BJ (cell line): Measurements from ENCODE around the gene NUP42. TPM values are rescaled to one million over a fixed set of nuclear protein-coding genes. Genes with fewer than 3 reads are reported as not detected.

Experiments
- CTCF ChIA-PET: fragments of 350-600 bp; formaldehyde crosslinking; extraction: SDS; loops from one replicate; lab custom pipeline; 2021; ENCODE audit warnings: antibody characterized with exemption, inconsistent platforms; lab: Yijun Ruan, JAX
- POLR2A ChIA-PET: fragments of 300-600 bp; sonication (Branson Sonifier 250); formaldehyde crosslinking; extraction: SDS; loops from one replicate; lab custom pipeline; 2021; ENCODE audit warnings: antibody characterized with exemption; lab: Charles Lee
- DNase-seq: peaks from one replicate; pipeline ENCODE4 v3.0.0-alpha.2; 2011; ENCODE audit warnings: low read depth
- H3K27me3 ChIP-seq: 2 replicates; pipeline ENCODE4 v1.6.0; 2011; ENCODE audit warnings: low read length; ENCODE audit not compliant: control insufficient read depth, insufficient read depth
- H3K36me3 ChIP-seq: 2 replicates; pipeline ENCODE4 v1.5.1; 2011; ENCODE audit warnings: low read length; ENCODE audit not compliant: control insufficient read depth, insufficient read depth
- H3K4me3 ChIP-seq: 2 replicates; pipeline ENCODE4 v1.5.1; 2011; ENCODE audit warnings: low read depth, mild to moderate bottlenecking, control low read depth, low read length
- CTCF ChIP-seq: IDR thresholded peaks from 2 replicates; pipeline ENCODE4 v1.5.1; 2011; ENCODE audit warnings: low read depth, mild to moderate bottlenecking, control low read depth, inconsistent platforms, low read length, moderate library complexity; ENCODE audit not compliant: insufficient read depth
- polyA plus RNA-seq: library from polyadenylated mRNA; depleted of rRNA; stranded (reverse); fragments of >200 nt; gene quantifications from 2 replicates; pipeline ENCODE4 v1.2.3, GENCODE V29; 2011

Gene NUP42
- polyA plus RNA-seq, 1 experiment = 24.5 TPM

- DNase-seq = no peak
- H3K4me3 ChIP-seq = no peak overlapping the region
- H3K36me3 ChIP-seq = no peaks in the 10 kb centered on the region; the same call in 1 of the 2 replicates
- H3K27me3 ChIP-seq = no peaks in the 10 kb centered on the region
- POLR2A ChIA-PET = no interaction called here
- CTCF ChIA-PET = interaction anchor here (1.0 kb wide), 1 partner anchor 25 kb away, joined by 3 read pairs; no protein-coding TSS in a partner anchor
- no peak for TF ChIP-seq CTCF
These were observed 13.6 kb upstream of the NUP42 start for GRCh38 chr7:23168111-23168885.

GRCh38 chr7:23175938-23176337, 5.9 kb upstream of the NUP42 start:
- Histone ChIP-seq H3K27me3 (no peaks in the 10 kb centered on the region), H3K36me3 (no peaks in the 10 kb centered on the region; the same call in none of the 2 replicates), H3K4me3 (no peak overlapping the region)
- DNase-seq = no peak
- ChIA-PET CTCF (interaction anchor here (2.2 kb wide), 1 partner anchor 9 kb away, joined by 8 read pairs; no protein-coding TSS in a partner anchor), POLR2A (interaction anchor here (0.7 kb wide), 1 partner anchor 116 kb away, joined by 9 read pairs; no protein-coding TSS in a partner anchor)
- TF ChIP-seq CTCF = no peak

GRCh38 chr7:23183279-23184012, 1.6 kb downstream of the NUP42 start:
- no peak for DNase-seq
- TF ChIP-seq CTCF = no peak
- ChIA-PET CTCF (interaction anchor here (2.0 to 4.0 kb wide), 3 partner anchors 11 to 89 kb away, joined by 15 to 32 read pairs (median 15); no protein-coding TSS in a partner anchor), POLR2A (no interaction called here)
- Histone ChIP-seq H3K27me3 (no peaks in the 10 kb centered on the region), H3K36me3 (0 out of 2 replicates have a peak, but pooled peaks cover 2% of the 10 kb centered on the region), H3K4me3 (no peak overlapping the region)

GRCh38 chr7:23184291-23184690, 2.4 kb downstream of the NUP42 start:
- Histone ChIP-seq H3K27me3 (no peaks in the 10 kb centered on the region), H3K4me3 (no peak overlapping the region), H3K36me3 (0 out of 2 replicates have a peak, but pooled peaks cover 2% of the 10 kb centered on the region)
- CTCF ChIA-PET = interaction anchor here (0.7 to 4.0 kb wide), 9 partner anchors 9 to 92 kb away, joined by 3 to 32 read pairs (median 8); partner anchors contain the start of gene KLHL7
- POLR2A ChIA-PET = no interaction called here
- TF ChIP-seq CTCF = no peak
- no peak for DNase-seq
